LNCAP (cell line): ENCODE measurements around the gene SCRG1.

Experiments used
- TF ChIP-seq, protein P1 (sequence below): fragments of 450-650 bp; IDR thresholded peaks from 2 replicates; pipeline ENCODE4 v1.5.1; 2017; ENCODE audit warnings: mild to moderate bottlenecking

SCRG1 gene

DNA sequence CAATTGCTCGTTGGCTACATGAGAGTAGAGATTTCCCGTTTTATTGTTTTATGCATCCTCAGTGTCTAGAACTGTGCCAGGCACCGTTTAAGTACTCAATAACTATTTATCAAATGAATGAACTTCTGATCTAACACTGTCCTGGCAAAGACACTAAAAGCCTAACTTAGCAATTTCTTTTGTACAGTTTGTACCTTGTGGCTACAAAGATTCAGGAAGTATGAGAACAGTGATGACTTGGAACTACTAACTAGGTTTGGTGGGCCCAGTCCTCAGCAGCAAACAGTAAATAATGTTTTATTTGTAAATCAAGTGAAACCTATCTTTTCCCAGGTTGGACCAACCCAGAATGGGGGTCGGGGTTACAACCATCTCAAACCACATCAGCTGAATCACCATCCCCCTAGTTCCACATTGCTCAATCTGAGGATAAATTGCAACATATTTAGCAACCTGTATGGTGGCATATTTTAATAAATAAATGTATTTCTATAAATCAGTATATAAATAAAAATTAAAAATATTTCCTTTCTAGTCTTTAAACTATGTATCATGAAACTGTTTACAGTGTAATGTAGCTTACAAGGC is 12.3 kb upstream of the SCRG1 start:
- TF ChIP-seq, protein P1, sequence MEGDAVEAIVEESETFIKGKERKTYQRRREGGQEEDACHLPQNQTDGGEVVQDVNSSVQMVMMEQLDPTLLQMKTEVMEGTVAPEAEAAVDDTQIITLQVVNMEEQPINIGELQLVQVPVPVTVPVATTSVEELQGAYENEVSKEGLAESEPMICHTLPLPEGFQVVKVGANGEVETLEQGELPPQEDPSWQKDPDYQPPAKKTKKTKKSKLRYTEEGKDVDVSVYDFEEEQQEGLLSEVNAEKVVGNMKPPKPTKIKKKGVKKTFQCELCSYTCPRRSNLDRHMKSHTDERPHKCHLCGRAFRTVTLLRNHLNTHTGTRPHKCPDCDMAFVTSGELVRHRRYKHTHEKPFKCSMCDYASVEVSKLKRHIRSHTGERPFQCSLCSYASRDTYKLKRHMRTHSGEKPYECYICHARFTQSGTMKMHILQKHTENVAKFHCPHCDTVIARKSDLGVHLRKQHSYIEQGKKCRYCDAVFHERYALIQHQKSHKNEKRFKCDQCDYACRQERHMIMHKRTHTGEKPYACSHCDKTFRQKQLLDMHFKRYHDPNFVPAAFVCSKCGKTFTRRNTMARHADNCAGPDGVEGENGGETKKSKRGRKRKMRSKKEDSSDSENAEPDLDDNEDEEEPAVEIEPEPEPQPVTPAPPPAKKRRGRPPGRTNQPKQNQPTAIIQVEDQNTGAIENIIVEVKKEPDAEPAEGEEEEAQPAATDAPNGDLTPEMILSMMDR = no peak

DNA sequence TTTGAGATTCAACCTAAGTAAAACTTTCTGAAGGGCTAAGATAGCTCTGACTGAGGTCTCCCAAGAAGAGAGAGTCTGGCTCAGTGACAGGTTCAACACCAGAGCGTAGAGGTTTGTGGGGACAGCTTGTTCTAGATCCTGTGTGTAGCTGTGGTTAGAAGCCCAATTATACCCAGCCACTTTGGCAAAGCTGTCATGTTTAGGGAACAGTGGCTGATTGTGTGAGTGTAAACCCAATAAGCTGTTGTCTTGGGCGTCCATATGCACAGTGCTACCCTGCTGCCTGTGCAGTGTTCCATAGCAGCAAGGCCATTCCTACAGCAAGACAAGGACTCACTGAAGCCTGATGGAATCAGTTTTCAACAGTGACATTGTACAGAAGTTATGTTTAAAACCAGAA is 11.2 kb upstream of the SCRG1 start:
- TF ChIP-seq, protein P1 = no peak

DNA sequence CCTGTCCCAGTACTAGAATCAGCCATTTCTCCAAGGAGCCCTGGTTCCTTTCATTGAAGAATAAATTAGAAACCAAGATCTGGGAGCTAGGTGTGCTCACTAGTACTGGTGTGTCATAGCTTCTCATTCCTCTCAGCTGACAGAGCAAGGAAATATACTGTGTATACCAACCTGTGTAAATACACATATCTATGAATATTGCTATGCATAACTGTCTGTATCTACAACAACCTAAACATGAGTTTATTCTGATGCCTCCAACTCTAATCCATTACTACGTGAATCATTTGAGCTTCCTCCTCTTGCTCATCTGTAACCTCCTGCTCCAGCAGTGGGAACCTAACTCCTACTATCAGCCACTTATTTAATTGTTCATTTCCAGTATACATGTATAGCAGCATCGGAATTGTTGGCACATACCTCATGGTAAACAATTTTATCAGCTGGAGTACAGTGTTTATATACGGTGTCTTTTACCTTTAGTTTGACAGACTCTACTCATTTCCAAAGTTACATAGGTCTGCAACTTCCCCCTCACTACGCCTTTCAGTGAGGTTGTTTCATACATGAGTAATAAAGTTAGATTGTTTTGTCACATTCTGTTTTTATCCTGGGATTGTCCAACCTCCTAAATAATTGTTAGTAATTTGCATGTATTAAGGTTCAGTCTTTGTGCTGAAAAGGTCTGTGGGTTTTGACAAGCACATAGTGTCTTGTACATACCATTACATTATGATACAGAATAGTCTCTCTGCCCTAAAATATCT is 7.1 kb upstream of the SCRG1 start:
- TF ChIP-seq, protein P1 = no peak

DNA sequence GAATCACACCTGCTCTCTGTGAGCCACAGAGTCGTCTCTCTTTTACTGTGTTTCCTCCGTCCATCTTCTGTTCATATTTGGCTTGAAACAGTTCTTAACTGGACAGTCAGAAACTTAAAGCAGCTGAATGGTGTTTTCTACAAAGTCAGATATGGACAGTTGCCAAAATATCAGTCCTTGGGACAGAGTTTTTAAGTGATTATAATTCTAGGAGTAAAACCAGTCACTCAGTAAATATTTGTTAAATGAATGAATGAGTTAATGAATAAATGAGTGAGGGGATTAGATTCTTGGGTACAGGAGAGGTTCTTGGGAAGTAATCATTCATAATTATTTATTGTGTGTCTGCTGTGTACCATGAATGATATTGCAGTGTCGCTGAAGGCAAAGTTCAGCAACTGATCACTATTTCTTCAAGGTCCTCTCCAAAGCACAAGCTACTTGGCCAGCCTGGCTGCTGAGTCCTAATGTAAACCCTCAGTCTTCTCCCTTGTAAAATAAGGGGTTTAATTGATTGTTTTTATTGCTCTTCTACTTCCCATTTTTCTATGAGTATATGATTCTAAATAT is 5.5 kb upstream of the SCRG1 start:
- TF ChIP-seq, protein P1 = no peak

DNA sequence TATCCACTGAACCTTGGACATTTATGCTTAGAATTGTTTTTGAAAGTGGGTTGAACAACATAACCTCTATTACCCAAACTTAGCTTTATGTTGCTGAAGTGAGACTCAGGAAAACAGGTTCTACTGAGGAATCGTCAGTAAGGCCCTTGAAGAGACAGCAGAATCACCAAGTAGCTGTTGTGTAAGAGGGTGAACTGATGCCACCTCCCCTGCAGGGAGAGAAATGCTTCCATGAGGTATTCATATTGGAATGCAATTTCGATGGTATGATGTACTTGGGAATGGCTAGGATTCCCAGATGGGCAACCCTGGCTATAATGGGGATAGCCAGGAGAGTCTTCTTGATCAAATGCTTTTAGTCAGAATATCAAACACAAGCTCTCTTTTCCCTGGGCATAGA is 4.1 kb upstream of the SCRG1 start:
- TF ChIP-seq, protein P1 = no peak

DNA sequence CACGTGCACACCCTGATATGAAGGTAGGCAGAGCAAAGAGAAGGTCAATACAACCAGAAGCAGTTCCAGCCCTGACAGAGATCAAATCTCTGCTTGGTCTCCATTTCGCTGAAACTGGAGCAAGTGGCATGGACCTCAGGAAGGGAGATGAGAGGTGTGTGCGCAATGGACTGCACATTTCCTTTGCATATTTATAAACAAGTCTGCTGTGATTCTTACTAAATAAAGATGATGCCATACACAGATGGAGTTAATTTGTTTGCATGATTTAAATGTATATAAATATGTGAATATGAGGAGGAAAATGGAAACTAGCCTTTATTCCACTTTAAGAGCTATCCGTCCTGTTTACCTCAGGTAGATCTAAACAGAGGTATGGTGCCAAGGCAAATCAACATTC is 2.1 kb upstream of the SCRG1 start:
- TF ChIP-seq, protein P1 = no peak

DNA sequence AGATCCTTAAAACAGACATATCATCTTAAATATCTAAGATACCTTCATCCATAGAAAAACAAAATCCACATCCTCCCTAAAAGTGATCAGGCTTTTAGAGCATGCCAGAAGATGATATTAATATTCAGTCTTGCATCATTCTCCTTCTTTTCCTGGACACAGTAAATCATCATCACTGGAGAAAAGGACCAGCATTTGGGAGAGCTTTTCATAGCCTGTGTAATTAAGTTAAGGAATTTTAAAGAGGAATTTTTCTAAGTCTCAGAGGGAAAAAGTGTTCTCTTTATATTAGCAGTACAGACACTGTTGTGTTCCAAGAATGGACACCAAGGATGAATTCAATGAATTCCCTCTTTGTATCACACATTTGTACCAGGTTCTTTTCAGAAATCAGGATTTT is 696 bp downstream of the SCRG1 start:
- TF ChIP-seq, protein P1 = no peak
